ENCODE results near the gene POLR2J3.
"Not testable (repeated sequence)": the region's sequence is repeated elsewhere in the genome, so short reads cannot be mapped to it uniquely, and the experiment has no call there.

Gene POLR2J3

DNA sequence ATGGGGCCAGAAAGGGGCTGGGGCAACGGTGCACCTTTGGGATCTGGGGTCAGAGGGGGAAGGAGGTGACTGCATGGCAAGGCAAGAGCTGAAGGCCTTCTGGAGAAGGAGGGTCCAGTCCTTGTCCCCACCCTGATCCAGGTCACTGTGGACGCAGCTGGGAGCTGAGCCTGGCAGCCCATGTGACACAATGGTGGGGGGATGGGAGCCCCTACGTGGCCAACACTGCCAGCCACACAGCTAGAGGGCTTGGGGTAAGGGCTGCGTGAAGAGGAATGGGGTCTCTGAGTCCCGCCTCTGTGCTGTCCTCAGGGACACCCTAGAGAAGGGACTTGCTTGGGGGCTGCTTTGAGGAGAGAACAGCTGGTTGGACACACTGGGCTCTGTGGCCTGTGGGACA is 9.3 kb upstream of the POLR2J3 start:
- DNase-seq = not testable (repeated sequence)

DNA sequence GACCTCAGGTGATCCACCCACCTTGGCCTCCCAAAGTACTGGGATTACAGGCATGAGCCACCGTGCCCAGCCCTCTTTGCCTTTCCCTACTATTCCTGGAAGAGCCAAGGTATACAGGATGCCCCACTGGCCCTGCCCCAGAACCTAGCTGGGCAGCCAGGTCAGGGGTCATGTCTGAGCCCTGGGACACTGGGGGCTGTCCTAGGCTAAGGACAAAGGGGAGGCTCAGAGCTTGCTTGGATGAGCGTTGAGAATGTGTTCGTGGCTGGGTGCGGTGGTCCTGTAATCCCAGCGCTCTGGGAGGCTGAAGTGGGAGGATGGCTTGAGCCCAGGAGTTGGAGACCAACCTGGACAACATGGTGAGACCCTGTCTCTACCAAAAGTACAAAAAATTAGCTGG is 6.1 kb upstream of the POLR2J3 start:
- DNase-seq = not testable (repeated sequence)

DNA sequence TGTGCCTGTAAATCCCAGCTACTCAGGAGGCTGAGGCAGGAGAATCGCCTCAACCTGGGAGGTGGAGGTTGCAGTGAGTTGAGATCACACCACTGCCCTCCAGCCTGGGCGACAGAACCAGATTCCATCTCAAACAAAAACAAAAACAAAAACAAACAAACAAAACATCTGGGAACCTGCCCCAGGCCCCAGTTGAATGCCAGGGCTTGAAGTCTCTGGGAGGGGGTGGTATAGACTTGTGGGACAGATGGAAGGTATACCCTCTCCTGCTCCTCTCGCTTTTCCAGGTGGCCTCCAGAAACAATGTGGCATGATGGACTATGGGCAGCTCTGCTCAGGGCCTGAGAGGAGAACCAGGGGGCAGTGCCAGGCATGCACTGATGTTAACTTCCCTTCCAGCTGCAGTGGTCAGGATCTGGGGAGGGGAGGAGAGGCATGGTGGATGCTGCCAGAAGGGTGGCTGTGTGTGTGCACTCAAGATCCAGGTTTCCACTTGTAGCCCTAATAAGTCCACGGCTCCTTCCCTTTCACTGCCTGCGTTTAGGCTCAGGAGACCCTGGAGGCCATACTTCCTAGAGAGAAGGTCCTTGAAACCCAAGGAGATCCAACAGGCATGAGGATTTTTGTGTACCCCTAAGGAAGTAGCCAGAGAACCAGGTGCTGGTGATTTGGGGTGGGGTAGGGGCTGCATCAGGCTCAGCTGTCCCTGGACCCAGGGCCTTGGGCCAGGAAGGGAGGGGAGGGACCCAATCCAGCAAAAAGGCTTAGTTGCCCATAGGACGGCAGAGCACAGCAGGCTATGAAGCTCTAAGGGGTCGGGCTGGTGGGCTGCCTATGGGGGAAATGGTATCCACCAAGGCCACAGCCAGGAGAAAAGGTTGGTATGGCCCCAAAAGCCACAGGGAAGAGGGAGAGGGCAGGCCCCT is 5.2 kb upstream of the POLR2J3 start:
- DNase-seq = not testable (repeated sequence)

DNA sequence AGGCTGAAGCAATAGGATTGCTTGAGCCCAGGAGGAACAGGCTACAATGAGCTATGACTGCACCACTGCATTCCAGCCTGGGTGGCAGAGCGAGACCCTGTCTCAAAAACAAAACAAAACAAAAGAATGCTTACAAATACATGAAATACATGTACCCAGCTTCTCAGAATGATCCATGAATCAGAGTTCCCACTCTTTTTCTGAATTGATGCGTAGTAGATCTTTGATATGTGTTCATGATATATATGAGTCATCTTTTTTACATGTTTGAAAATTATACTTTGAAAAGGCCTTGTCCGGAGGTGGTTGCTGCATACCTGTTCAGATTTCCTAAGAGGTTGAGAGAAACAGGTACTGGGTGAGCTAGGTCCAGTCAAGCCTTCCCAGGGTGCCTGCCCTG is 4.0 kb upstream of the POLR2J3 start:
- not testable (repeated sequence) for DNase-seq

DNA sequence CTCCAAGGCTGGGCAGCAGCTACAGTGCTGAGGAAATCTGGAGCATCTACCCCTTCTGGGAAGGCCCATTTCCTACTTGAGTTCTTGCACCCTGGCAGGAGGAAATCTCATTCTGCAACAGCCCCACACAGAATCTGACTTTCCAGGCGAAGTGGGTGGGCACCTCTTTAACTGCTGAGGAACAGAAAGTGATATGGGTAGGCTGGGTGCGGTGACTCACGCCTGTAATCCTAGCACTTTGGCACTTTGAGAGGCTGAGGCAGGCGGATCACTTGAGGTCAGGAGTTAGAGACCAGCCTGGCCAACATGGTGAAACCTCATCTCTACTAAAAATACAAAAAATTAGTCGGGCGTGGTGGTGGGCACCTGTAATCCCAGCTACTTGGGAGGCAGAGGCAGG is 2.2 kb upstream of the POLR2J3 start:
- DNase-seq = not testable (repeated sequence)

DNA sequence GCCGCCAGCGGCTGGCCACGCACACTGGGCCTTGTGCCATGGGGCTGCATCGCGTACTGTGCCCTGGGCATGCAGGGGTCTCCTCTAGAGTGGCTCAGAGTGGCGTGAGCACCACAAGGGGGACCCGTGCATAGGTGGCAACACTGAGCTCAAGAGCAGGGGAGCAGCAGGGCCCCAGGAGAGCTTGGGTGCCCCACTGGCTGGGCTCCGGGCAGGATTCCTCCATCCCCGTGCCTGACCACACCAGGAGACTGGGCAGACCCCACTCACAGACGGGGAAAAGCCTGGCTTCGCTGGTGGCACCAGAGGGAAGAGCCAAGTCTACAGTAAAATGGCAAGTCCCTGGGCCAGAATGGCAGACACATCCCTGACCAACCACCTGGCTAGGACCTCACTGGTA is 3.8 kb downstream of the POLR2J3 start:
- DNase-seq = not testable (repeated sequence)

DNA sequence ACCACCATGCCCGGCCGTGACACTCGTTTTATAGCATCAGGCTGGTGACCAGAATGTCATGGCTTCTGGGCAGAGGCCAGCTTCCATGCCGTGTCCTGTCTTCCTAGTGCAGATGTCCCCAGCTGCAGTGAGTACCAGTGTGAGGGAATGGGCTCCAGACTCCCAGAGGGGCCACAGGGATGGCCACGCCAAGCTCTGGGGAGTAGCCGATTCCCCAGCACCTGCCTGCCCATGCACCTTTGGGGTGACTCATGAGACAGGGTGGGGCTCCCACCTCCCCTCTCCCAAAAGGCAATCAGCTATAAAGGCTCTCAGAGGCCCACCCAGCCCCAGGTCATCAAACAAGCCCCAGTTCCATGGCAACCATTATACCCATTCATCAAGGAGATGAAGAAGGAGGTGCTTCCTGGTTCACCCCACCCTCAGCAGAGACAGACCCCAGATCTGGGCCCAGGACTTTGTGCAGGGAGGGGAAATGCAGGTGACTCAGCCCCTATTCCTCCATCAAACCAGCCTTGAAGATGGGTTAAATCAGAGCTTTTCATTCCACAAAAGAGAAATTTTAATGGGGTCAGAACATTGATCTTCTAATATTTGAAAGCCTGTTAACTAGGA is 21.5 kb downstream of the POLR2J3 start, which contains the start of gene SPDYE2:
SPDYE2 (plus strand) TSS at position 419 of the 615 bp plus-strand sequence. CDS start 2,030 bp downstream, outside the sequence.
- not testable (repeated sequence) for DNase-seq

DNA sequence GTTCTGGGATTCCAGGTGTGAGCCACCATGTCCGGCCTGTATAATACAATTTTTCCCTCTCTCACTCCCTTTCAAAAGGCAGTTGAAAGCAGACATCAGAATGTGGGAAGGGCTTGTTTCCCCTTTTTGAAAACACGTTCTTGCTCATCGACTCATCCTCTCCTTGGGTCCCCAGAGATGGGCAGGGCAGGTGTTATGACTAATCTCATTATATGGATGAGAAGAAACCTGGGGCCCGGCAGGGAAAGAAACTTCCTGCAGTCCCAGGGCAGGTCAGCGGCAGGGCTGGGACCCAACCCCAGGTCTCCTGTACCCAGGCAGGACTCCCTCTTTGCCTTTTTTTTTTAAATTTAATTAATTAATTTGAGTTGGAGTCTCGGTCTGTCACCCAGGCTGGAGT is 26.0 kb downstream of the POLR2J3 start:
- not testable (repeated sequence) for DNase-seq

DNA sequence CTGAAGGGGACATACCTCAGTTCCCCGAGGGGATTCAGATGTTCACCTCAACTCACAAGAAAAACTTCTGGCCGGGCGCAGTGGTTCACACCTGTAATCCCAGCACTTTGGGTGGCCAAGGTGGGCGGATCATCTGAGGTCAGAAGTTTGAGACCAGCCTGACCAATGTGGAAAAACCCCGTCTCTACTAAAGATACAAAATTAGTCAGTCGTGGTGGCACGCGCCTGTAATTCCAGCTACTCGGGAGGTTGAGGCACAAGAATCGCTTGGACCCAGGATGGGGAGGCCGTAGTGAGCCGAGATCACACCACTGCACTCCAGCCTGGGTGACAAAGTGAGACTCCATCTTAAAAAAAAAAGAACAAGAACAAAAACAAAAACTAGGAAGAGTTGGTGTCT is 27.1 kb downstream of the POLR2J3 start:
- not testable (repeated sequence) for DNase-seq

DNA sequence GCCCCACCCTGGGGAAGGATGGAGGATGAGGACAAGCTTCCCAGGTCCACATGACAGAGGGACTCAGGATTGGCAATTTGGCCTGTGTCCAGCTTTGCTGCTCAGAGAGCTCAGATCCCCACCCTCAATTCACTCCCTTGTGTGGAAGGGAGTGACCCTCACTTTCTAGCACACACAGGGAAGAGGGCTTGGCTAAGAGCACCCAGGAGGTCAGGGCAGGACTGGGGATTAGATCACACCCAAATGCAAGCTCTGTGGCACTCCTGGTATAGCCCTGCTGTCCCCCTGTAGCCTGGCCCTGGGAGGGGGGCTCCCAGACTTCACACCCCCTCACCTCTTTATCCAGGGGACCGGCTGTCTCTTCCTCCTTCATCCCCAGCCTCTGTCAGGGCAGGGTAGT is 28.0 kb downstream of the POLR2J3 start:
- not testable (repeated sequence) for DNase-seq

DNA sequence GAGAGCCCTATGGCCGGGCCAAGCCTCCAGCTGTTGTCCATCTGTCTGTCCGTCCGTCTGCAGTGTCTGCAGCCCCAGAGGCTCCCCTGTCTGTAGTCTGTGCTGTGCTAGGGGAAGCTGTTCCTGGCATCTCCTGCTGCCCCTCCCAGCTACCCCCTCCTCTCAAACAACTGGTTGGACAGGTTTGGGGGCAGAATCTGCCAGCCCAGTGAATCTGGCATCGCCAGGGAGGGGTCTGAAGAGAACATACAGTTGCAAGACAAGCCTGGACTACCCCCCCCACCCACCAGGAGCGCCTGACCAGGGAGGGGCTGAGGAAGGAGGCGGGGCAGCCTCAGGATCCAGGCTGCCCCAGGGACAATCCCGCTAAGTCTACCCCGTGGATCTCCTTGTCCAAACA is 28.8 kb downstream of the POLR2J3 start, which contains the start of gene UPK3BL2:
UPK3BL2 (minus strand) TSS at position 101 of the 400 bp plus-strand sequence; CDS start at position 41, 60 bp downstream.
- DNase-seq = not testable (repeated sequence)

DNA sequence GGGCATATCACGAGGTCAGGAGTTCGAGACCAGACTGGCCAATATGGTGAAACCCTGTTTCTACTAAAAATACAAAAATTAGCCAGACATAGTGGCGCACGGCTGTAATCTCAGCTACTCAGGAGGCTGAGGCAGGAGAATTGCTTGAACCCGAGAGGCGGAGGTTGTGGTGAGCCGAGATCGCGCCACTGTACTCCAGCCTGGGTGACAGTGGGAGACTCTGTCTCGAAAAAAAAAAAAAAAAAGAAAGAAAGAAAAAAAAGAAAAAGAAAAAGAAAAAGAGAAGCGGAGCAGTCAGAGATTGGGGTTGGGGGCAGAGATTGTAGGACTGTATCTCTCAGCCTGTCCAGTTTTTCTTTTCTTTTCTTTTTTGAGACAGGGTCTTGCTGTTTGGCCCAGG is 29.6 kb downstream of the POLR2J3 start:
- DNase-seq = not testable (repeated sequence)

DNA sequence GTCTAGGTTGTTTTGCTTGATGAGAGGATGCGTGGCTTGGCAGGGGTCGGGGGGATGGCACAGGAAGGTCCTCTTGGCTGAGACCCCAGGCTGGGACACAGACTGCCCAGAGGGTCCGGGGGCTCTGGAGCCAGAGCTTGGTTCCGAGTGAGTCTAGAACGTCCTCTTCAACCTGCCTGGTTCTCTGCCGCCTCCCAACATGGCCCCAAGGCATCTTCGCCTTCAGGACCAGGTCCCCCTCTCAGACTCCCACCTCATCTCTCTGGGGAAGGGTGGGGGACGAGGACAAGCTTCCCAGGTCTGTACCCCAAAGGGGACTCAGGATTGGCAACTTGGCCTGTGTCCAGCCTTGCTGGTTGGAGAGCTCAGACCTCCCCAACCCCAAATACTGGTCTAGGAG is 30.3 kb downstream of the POLR2J3 start:
- not testable (repeated sequence) for DNase-seq

DNA sequence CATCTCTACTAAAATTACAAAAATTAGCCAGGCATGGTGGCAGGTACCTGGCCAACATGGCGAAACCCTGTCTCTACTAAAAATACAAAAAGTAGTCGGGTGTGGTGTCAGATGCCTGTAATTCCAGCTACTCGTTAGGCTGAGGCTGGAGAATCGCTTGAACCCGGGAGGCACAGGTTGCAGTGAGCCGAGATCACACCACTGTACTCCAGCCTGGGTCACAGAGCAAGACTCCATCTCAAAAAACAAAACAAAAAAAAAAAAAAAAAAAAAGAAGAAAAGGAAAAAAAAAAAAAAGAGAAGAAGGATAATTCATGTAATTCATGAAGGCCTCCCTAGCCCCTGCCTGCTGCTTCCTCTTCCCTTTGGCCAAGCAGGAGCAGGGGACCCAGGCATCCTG is 31.8 kb downstream of the POLR2J3 start:
- DNase-seq = not testable (repeated sequence)

DNA sequence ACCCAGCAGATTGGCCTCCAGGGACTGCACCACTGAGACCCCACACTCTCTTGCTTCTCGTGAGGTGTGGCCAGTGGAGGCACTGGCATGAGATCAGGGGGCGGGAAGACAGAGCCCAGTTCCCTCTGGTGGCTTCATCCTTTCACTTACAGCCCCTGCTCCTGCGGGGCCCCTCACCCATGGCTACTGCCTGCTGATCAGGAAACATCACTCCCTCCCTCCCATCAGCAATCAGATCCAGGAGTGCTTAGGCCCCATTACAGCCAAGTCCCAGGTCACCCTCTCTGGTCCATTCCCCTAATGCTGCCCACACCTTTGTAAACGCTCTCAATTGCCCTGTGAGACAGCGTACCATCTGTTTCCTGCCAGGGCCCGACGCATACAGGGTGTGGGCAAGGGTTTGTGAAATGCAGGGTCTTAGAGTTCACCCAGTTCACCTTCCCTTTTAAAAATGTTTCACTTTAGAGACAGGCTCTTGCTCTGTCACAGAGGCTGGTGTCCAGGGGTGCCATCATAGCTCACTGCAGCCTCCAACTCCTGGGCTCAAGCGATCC is 37.2 kb downstream of the POLR2J3 start:
- not testable (repeated sequence) for DNase-seq

DNA sequence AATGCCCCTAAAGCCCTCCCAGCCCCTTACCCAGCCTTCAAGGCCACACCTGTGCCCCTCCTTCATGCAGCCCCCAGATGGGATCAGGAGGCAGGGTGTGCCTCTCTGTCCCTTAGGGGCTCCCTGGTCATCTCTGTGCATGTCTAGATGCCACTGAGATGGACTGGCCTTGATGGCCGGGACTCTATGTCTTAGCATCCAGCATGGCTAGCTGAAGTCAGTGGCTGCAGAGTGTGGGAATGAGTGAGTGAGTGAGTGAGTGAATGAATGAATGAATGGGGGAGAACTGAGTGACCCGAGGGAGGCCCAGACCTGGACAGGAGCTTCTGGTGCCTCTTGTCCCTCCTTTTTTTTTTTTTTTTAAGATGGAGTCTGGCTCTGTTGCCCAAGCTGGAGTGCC is 40.3 kb downstream of the POLR2J3 start:
- DNase-seq = not testable (repeated sequence)

DNA sequence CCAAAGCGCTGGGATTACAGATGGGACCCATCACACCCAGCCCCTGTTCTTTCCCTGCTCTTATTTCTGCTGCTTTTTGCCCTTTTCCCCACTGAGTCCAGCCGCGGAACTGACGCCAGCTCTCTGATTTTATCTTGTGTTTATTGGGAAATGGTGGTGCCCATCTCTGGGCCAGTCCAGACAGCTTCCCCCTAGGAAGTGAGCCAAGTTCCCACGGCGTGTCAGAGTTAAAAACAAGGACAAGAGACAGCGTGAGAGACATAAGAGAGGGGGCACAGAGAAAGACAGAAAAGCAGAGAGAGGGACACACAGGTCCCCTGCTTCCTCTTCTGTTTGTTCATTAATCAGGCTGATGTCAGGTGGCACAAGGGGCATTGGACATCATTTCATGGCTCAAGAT is 40.8 kb downstream of the POLR2J3 start:
- DNase-seq = not testable (repeated sequence)

DNA sequence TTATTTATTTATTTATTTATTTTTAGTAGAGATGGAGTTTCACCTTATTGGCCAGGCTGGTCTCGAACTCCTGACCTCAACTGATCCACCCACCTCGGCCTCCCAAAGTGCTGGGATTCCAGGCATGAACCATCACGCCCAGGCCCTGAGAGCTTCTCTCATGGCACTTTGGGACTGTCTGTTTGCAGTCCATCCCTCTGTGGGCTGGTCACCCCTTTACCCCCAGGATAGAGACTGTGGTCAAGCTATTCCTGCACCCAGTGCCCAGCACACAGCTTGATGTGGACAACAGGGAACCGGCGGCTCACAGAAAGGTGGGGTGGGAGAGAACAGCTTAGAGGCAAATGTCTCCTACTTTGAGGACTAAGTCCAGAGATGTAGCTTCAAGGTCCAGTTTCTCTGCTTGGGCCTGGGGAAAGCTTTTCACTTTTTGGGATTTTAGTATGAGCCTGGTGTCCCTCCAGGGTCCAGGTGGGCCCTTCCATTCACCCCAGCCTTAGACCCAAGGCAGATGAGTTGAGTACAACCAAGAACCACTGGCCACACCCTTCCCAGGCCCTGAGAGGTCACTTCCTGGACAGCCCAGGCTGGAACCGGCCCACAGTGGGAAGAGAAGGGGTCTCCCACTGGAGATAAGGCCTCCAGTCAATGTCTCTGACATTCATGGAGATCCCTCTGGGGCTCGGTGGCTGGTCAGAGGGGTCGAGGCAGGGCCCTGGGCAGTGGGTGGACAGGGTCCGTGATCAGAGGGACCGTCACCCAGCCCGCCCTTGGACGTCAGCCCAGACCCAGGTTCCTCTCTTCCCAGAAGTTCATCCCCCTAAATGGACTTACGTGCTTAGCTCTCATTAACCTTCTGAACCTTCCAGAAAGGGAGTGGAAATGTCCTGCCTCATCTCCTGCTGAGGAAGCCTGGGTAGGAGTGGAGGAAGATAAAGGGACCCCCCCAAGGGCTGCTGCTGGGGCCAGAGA is 44.3 kb downstream of the POLR2J3 start:
- DNase-seq = not testable (repeated sequence)

DNA sequence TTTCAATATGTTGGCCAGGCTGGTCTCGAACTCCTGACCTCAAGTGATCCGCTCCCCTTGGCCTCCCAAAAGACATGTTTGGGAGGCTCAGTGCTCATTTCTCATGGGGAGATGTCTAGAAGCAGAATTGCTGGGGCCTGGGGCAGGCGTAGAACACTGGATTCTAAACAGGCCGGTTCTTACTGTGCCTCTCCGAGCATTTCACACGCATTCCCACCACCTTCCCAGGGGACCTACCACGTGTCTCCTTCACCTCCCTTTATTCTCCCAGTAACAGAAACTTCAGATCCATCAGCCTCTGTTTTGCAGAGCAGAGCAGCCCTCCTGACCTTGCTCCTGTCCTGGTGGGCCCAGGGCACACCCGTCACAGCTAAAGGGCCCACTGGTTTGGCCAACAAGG is 45.2 kb downstream of the POLR2J3 start:
- DNase-seq = not testable (repeated sequence)

DNA sequence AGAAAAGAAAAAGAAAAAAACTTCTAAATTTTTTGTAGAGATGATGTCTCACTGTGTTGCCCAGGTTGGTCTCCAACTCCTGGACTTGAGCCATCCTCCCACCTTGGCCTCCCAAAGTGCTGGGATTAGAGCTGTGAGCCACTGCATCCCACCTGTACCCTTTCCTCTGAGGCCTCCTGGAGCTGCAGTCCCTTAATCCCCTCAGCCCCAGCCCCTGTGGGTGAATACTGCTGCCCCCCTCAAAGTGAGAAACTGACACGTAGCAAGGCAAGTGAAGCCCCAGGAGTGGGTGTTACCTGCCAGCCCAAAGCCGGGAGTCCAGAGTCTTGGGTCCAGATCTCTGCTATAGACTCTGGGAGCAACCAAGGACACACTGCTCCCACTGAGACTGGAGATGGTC is 47.6 kb downstream of the POLR2J3 start:
- DNase-seq = not testable (repeated sequence)

DNA sequence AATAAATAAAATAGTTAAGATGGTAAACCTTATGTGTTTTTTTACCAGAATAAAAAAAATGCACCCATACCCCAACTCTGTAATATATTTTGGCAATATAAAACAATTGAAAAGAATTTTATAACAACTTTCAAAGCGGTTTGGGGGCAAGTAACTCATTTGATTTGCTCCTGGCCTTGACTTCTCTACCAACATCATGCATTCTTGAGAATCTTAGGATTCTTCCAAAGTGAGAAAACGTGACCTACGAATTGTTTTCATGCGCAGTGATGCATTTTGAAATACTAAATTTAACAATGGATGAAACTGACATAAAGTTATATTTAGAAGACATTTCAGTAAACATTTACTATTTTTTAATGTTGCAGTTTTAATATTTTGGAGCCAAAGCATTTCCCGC is 51.6 kb downstream of the POLR2J3 start:
- DNase-seq = not testable (repeated sequence)

DNA sequence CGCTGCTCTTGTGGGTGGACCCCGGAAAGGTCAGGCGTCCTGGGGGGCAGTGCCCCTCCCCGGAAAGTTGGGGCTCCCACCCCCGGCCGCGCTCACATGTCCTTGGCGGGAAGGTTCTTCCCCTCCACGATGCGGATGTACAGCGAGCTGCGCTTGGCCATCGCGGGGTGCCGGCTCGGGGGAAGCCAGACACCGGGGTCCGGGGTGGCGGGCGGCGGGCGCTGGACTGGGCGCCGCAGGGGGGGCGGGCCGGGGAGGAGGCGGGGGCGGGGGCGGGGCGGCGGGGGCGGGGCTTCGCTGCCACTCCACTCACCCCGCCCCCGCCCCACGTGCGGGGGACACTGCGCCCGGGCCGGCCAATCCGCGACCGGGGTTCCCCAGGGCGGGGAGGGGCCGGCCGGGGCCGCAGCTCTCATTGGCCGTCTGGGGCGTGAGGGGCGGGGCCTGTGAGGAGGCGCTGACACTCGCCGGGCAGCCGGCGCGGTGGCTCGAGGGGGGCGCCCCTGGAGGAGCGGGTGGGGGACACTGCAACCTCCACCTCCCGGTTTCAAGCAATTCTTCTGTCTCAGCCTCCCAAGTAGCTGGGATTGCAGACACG is 54.7 kb downstream of the POLR2J3 start, which contains the start of gene RASA4B:
RASA4B (minus strand) TSS at position 228 of the 598 bp plus-strand sequence; CDS start at position 161, 67 bp downstream.
- not testable (repeated sequence) for DNase-seq
